GM10248 (cell line): ENCODE measurements around the gene TRPM2.

Experiments
- CTCF ChIA-PET: fragments of 300-600 bp; sonication (Branson Sonifier 250); formaldehyde crosslinking; extraction: SDS; loops from one replicate; lab custom pipeline; 2021; ENCODE audit warnings: antibody characterized with exemption; lab: Yijun Ruan, JAX
- POLR2A ChIA-PET: fragments of 350-650 bp; sonication (Branson Sonifier 250); formaldehyde crosslinking; extraction: SDS; loops from one replicate; lab custom pipeline; 2020; ENCODE audit warnings: antibody characterized with exemption; lab: Yijun Ruan, JAX
- DNase-seq: peaks from one replicate; pipeline ENCODE4 v3.0.0; 2012; ENCODE audit errors: extremely low spot score
- CTCF ChIP-seq: IDR thresholded peaks from 2 replicates; pipeline ENCODE4 v1.5.1; 2012; ENCODE audit warnings: mild to moderate bottlenecking, low read depth; ENCODE audit errors: extremely low read depth, missing control alignments, control extremely low read depth

Gene TRPM2

DNA sequence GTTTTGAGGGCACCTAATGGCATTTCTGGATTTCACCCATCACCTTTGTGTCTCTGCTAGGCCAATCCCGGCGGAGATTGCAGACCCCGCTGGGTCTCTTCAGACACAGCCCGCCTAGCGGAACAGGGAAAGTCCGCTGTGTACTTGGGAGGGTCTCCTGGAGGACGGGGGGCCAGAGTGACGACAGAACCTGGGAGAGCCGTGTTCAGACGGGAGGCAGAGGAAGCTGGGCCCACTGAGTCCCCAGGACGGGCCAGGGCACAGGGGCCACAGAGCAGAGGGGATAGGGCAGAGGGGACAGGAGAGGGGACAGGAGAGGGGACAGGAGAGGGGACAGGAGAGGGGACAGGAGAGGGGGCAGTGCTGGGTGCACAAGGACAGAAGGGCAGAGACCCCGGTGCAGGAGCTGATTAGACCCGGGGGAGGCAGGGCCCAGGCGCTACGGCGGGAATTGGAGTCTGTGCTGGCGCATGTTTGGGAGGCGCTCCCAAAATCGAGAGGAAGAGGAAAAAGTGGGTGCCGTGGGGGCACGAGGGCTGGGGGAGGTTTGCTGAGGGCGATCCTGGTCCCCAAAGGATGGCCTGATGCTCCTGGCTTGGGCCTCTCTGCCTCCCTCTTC lies 12.7 kb downstream of the TRPM2 start:
- ChIA-PET CTCF (no interaction called here), POLR2A (no interaction called here)
- DNase-seq: no peak
- TF ChIP-seq CTCF: no peak

- ChIA-PET POLR2A (no interaction called here), CTCF (no interaction called here)
- no peak for DNase-seq
- TF ChIP-seq CTCF: no peak
Measured at GRCh38 chr21:44366586-44367211, 13.3 kb downstream of the TRPM2 start.

DNA sequence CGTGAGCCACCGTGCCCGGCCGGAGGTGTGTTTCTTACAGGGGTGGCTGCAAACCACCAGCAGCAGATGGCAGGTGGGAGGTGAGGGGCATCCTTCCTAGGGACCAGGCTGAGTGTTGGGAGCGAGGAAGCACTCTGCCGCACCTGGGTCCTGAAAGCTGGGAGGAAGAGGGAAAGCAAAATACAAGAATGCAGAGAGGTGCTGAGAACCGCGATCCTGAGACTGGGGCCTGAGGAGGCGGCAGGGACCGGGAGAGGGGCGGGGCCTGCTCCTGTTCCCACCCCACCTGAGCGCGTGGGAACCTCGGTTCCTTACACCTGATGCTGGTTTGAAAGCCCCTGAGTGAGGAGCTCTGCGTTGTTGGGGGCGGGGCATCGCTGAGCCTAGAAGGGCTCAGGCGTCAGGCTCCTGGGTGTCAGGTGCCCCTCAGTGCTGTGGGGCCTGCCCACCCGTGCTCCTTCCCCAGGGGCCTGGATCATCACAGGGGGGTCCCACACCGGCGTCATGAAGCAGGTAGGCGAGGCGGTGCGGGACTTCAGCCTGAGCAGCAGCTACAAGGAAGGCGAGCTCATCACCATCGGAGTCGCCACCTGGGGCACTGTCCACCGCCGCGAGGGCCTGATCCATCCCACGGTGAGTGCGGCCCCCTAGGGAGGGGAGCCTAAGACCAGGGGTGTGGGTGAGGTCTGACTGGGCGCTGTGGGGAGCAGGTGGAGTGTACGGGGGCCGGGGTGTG lies 15.5 kb downstream of the TRPM2 start:
- POLR2A ChIA-PET: no interaction called here
- TF ChIP-seq CTCF: no peak
- no peak for DNase-seq
- CTCF ChIA-PET: no interaction called here

GRCh38 chr21:44370027-44370735 lies 16.8 kb downstream of the TRPM2 start:
- ChIA-PET POLR2A (no interaction called here), CTCF (no interaction called here)
- no peak for TF ChIP-seq CTCF
- no peak for DNase-seq

DNA sequence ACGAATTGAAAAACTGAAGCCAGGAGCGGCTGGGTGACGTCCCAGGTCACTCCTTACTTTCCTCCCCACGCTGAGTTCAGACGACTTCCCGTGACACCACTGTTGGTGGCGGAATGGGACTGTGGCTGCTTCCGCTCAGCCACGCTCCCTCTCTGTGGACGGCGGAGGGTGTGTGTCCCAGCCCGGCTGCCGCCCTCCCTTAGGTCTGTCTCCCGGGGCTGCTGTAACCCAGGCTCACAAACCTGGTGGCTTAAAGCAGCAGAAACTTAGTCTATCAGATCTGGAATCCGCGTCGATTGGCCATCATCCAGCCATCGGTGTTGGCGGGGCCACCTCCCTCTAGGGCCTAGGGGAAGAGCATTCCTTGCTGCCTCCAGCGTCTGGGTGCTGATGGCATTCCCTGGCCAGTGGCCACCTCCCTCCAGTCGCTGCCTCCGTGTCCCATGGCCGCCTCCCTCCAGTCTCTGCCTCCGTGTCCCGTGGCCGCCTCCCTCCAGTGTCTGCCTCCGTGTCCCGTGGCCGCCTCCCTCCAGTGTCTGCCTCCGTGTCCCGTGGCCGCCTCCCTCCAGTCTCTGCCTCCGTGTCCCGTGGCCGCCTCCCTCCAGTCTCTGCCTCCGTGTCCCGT lies 17.5 kb downstream of the TRPM2 start:
- ChIA-PET POLR2A (no interaction called here), CTCF (no interaction called here)
- DNase-seq: no peak
- no peak for TF ChIP-seq CTCF

GRCh38 chr21:44371596-44371995 lies 18.2 kb downstream of the TRPM2 start:
- ChIA-PET POLR2A (no interaction called here), CTCF (interaction anchor here (1.2 kb wide), 1 partner anchor 10 kb away, joined by 3 read pairs; no protein-coding TSS in a partner anchor)
- DNase-seq: no peak
- no peak for TF ChIP-seq CTCF
